ENCODE data around the gene HDAC4.
A peak's percentile ranks its signal among the peaks of the same experiment; 100 is the strongest.

The HDAC4 gene

GRCh38 chr2:239360008-239360407 lies 40.8 kb downstream of the HDAC4 start:
- no peaks in the 10 kb centered on the region for H3K27me3 Mint-ChIP-seq
- peak overlapping the region in 1 of 2 donors; percentile 79 for H3K27ac Mint-ChIP-seq
- DNase-seq (no peak), ATAC-seq (no peak)
- H3K9me3 Mint-ChIP-seq = peaks cover 9 to 10% of the 10 kb centered on the region in 2 donors
- no peak overlapping the region for H3K4me3 Mint-ChIP-seq
- peaks cover 38% of the 10 kb centered on the region for H3K4me1 Mint-ChIP-seq

GRCh38 chr2:239359196-239359912 lies 41.5 kb downstream of the HDAC4 start:
- no peak for ATAC-seq
- H3K27me3 Mint-ChIP-seq = no peaks in the 10 kb centered on the region
- no peak overlapping the region for H3K4me3 Mint-ChIP-seq
- peaks cover 33% of the 10 kb centered on the region for H3K4me1 Mint-ChIP-seq
- H3K9me3 Mint-ChIP-seq = peaks cover 10 to 16% of the 10 kb centered on the region in 2 donors
- peak overlapping the region in 1 of 2 donors; percentile 79 for H3K27ac Mint-ChIP-seq
- DNase-seq = no peak

- peaks cover 10 to 16% of the 10 kb centered on the region in 2 donors for H3K9me3 Mint-ChIP-seq
- peak overlapping the region; percentile 49 to 64 for H3K27ac Mint-ChIP-seq
- DNase-seq = no peak
Observed at GRCh38 chr2:239358062-239358754, 42.6 kb downstream of the HDAC4 start.

GRCh38 chr2:239355724-239356123 lies 45.1 kb downstream of the HDAC4 start:
- ATAC-seq (no peak), DNase-seq (no peak)
- Mint-ChIP-seq H3K4me3 (no peak overlapping the region), H3K27me3 (no peaks in the 10 kb centered on the region), H3K9me3 (peaks cover 10 to 16% of the 10 kb centered on the region in 2 donors), H3K27ac (no peak overlapping the region), H3K4me1 (peaks cover 19% of the 10 kb centered on the region)

More at GRCh38 chr2:239358062-239358754, 42.6 kb downstream of the HDAC4 start:
- H3K4me1 Mint-ChIP-seq = peaks cover 21% of the 10 kb centered on the region
- ATAC-seq = no peak
- H3K27me3 Mint-ChIP-seq = no peaks in the 10 kb centered on the region
- H3K4me3 Mint-ChIP-seq = no peak overlapping the region

- H3K4me1 Mint-ChIP-seq = peaks cover 19% of the 10 kb centered on the region
- H3K9me3 Mint-ChIP-seq = peaks cover 10 to 16% of the 10 kb centered on the region in 2 donors
- no peak overlapping the region for H3K27ac Mint-ChIP-seq
- H3K4me3 Mint-ChIP-seq = no peak overlapping the region
- DNase-seq (no peak), ATAC-seq (no peak)
- H3K27me3 Mint-ChIP-seq = no peaks in the 10 kb centered on the region
Observed at GRCh38 chr2:239355139-239355538, 45.7 kb downstream of the HDAC4 start.

GRCh38 chr2:239354791-239355136 lies 46.1 kb downstream of the HDAC4 start:
- no peak for ATAC-seq
- H3K27ac Mint-ChIP-seq = no peak overlapping the region
- peaks cover 10 to 16% of the 10 kb centered on the region in 2 donors for H3K9me3 Mint-ChIP-seq
- H3K27me3 Mint-ChIP-seq = no peaks in the 10 kb centered on the region
- no peak for DNase-seq
- H3K4me1 Mint-ChIP-seq = peaks cover 16% of the 10 kb centered on the region
- H3K4me3 Mint-ChIP-seq = no peak overlapping the region

GRCh38 chr2:239354132-239354790 lies 46.6 kb downstream of the HDAC4 start:
- DNase-seq = no peak
- H3K4me3 Mint-ChIP-seq = no peak overlapping the region
- no peak for ATAC-seq
- peaks cover 14% of the 10 kb centered on the region for H3K4me1 Mint-ChIP-seq
- peaks cover 10 to 16% of the 10 kb centered on the region in 2 donors for H3K9me3 Mint-ChIP-seq
- no peaks in the 10 kb centered on the region for H3K27me3 Mint-ChIP-seq
- no peak overlapping the region for H3K27ac Mint-ChIP-seq

- peaks cover 14% of the 10 kb centered on the region for H3K4me1 Mint-ChIP-seq
- no peak for ATAC-seq
- no peak for DNase-seq
- H3K27me3 Mint-ChIP-seq = no peaks in the 10 kb centered on the region
- no peak overlapping the region for H3K4me3 Mint-ChIP-seq
- peaks cover 10 to 16% of the 10 kb centered on the region in 2 donors for H3K9me3 Mint-ChIP-seq
- no peak overlapping the region for H3K27ac Mint-ChIP-seq
Observed at GRCh38 chr2:239353692-239354091, 47.1 kb downstream of the HDAC4 start.

GRCh38 chr2:239351687-239352086 lies 49.1 kb downstream of the HDAC4 start:
- H3K27ac Mint-ChIP-seq = no peak overlapping the region
- no peak overlapping the region for H3K4me3 Mint-ChIP-seq
- DNase-seq (no peak), ATAC-seq (no peak)
- H3K9me3 Mint-ChIP-seq = peaks cover 10 to 16% of the 10 kb centered on the region in 2 donors
- H3K4me1 Mint-ChIP-seq = peaks cover 9% of the 10 kb centered on the region
- H3K27me3 Mint-ChIP-seq = no peaks in the 10 kb centered on the region

GRCh38 chr2:239349453-239350135 lies 51.2 kb downstream of the HDAC4 start:
- peak overlapping the region in 1 of 2 donors; percentile 41 for H3K27ac Mint-ChIP-seq
- no peak for DNase-seq
- no peaks in the 10 kb centered on the region for H3K27me3 Mint-ChIP-seq
- H3K4me3 Mint-ChIP-seq = no peak overlapping the region
- ATAC-seq = no peak
- peaks cover 9% of the 10 kb centered on the region for H3K4me1 Mint-ChIP-seq
- peaks cover 0 to 2% of the 10 kb centered on the region in 2 donors for H3K9me3 Mint-ChIP-seq

- Mint-ChIP-seq H3K4me1 (peaks cover 9% of the 10 kb centered on the region), H3K4me3 (no peak overlapping the region), H3K27me3 (no peaks in the 10 kb centered on the region), H3K9me3 (no peaks in the 10 kb centered on the region), H3K27ac (peak overlapping the region in 1 of 2 donors; percentile 29)
- ATAC-seq = no peak
- no peak for DNase-seq
Observed at GRCh38 chr2:239348563-239349452, 52.0 kb downstream of the HDAC4 start.

- ATAC-seq = no peak
- H3K4me3 Mint-ChIP-seq = no peak overlapping the region
Observed at GRCh38 chr2:239346676-239347075, 54.1 kb downstream of the HDAC4 start.

GRCh38 chr2:239345251-239345650 lies 55.6 kb downstream of the HDAC4 start:
- Mint-ChIP-seq H3K4me1 (peaks cover 12% of the 10 kb centered on the region), H3K27me3 (peaks cover 7% of the 10 kb centered on the region), H3K27ac (no peak overlapping the region), H3K4me3 (no peak overlapping the region), H3K9me3 (no peaks in the 10 kb centered on the region)
- DNase-seq (no peak), ATAC-seq (no peak)

More at GRCh38 chr2:239346676-239347075, 54.1 kb downstream of the HDAC4 start:
- Mint-ChIP-seq H3K27ac (no peak overlapping the region), H3K27me3 (no peaks in the 10 kb centered on the region), H3K4me1 (no peaks in the 10 kb centered on the region), H3K9me3 (no peaks in the 10 kb centered on the region)
- no peak for DNase-seq

- H3K4me3 Mint-ChIP-seq = no peak overlapping the region
- H3K4me1 Mint-ChIP-seq = peaks cover 17% of the 10 kb centered on the region
- H3K27ac Mint-ChIP-seq = no peak overlapping the region
Observed at GRCh38 chr2:239344857-239345216, 56.0 kb downstream of the HDAC4 start.

More at GRCh38 chr2:239344857-239345216, 56.0 kb downstream of the HDAC4 start:
- peaks cover 7% of the 10 kb centered on the region for H3K27me3 Mint-ChIP-seq
- no peak for ATAC-seq
- DNase-seq = no peak
- no peaks in the 10 kb centered on the region for H3K9me3 Mint-ChIP-seq

Measured in stimulated activated naive CD8-positive, alpha-beta T cell treated with anti-CD3 and anti-CD28 coated beads, Interleukin-15, amount 100 ng/mL, for 72 hours (primary cell).